NCI-H526 (cell line): Measurements from ENCODE around the gene SYMPK.

Source experiments
- DNase-seq, 2 experiments: peaks; one replicate each; lab custom pipeline; 2025; lab: John Stamatoyannopoulos, UW

SYMPK gene

GRCh38 chr19:45781214-45782161 lies 81.5 kb downstream of the SYMPK start:
- peak in 1 of 2 experiments; percentile 74 for DNase-seq

DNA sequence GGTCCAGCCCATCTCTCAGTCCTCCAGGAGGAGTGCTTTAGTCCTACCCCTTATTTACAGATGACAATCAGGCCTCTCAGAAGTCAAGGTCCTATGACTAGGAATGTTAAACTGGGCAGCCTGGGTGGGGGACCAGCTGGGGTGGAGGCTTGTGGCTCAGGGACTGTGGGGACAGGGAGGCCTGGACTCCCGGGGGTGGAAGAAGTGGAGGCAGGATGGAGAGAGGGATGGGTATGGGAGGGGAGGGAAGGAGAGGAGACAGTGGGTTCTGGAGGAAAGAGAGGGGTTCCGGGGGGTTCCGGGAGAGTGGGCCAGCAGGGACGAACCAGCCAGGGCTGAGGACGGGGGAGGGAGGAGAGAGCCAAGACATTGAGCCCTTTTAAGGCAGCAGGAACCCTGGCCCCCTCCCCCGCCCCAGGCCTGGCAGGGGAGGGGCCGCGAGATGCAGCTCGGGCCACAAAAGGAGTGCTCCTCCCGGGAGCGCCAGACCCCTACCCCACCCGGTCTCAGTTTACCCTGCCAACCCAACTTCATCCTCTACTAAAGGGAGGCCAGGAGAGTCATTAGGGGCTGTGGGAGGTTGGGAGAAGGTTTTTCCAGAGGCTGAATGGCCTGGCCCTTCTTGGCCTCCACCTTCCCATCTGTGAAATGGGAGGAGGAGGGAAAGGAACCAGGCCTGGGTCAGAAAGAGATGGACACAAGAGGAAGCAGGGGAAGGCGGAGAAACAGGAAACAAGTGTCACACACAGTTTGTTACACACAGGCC lies 82.3 kb downstream of the SYMPK start:
- no peak for DNase-seq

DNA sequence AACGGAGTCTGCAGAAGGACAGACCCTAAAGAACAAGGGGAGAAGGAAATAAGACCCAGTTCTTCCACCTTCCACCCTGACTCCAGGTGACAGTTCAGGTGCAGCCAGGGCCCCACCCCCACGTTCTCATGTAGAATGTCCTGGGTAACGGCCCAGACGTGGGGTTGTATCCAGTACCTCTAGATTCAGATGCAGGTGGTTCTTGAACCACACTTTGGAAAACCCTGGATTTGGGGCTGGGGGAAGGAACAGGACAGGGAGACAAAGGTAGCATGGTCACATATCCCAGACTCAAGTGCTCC lies 82.8 kb downstream of the SYMPK start:
- DNase-seq = peak in 1 of 2 experiments; percentile 39

- peak; percentile 80 to 95 for DNase-seq
Observed at GRCh38 chr19:45779231-45780145, 83.5 kb downstream of the SYMPK start.

DNA sequence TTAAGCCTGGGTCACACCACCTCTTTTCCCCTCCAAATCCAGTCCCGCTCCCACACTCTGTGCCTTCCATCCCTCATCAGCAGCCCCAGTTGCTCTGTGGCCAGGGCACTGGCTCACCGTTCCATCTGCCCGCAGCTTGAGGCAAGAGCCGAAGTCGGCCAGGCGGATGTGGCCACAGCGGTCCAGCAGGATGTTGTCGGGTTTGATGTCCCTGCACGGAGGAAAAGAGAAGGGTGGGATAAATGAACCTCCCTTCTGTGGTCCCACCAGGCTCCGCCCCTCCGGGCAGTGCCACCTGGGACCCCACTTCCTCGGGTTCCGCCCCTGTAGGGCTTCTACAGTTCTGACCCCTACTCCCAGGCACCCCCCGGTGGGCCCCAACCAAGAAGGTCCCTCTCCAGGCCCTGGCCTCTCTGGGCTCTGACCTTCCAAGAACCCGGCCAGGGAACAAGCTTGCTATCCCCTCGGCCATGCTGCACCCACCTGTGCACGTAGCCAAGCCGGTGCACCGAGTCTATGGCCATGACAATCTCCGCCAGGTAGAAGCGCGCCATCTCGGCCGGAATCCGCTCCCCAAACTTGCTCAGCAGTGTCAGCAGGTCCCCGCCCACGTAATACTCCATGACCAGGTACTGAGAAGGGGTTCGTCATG lies 84.8 kb downstream of the SYMPK start:
- no peak for DNase-seq

DNA sequence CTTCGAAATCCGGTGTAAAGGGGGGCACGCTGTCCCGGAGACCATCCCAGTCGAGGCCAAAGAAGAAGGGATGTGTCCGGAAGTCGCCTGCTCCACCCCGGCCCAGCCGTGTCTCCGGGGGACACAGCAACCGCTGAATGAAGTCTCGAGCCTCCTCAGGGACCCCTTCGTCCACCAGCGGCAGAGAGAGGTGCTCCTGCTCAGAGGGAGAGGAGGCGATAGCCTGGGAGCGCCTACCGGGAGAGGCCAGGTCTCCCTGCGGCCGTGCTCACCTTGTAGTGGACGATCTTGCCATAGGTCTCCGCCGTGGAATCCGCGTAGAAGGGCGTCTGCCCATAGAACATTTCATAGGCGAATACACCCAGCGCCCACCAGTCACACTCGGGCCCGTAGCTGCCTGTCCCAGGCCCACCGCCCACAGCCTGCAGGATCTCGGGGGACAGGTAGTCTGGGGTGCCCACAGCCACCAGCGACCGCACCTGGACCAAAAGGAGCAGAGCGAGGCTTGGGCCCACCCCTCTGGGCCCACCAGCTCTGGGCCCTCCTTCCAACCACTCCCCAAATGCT lies 85.5 kb downstream of the SYMPK start:
- DNase-seq = no peak

DNA sequence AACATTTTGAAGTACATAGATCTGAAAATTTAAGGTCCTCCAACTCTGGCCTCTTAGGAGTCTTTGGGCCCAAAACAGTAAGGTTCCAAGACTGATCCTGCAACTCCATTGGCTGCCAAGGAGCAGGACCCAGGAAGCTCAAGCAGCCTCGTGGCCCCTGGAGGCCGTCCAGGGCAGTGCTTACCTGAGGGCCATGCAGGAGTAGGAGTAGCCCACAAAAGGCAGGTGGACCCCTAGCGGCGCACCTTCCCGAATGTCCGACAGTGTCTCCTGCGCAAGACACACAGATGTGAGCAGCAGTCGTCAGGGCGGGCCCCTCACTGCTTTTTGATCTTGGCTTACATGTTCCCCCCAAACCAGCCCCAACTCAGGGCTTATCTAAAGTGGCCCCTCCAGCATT lies 88.2 kb downstream of the SYMPK start:
- no peak for DNase-seq

DNA sequence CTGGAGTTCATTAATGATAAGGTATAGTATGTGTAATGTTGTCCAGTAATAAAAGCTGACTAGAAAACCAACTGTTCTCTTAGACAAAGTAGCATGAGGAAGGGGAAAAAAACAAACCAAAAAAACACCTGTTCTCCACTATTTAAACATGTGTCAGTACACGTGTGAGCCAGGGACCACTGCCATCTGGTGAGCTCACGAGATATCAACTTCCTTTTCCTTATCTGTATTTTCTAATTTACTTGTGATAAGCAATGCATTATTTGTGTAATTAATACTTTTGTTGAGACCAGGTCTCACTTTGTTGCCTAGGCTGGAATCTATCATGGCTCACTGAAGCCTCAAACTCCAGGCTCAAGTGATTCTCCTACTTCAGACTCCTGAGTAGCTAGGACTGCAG lies 89.6 kb downstream of the SYMPK start:
- DNase-seq = no peak

DNA sequence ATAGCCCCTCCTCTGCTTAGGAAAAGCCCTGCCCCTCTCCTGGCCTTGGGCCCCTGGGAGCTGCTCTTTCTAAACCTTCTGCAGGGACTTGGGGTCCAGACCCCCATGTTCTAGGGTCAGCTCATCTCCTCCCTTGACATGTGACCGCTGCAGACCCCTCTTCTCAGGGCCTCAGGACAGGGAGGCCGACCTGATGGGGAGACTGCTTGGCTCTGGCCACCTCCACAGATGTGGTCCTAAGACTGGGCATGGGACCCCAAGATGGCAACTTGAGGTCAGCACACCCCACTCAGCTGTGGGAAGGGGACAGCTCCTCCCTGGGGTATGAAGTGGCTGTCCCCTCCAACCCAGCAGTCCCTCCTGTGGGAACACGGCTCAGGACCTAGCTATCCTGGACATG lies 90.0 kb downstream of the SYMPK start:
- no peak for DNase-seq

DNA sequence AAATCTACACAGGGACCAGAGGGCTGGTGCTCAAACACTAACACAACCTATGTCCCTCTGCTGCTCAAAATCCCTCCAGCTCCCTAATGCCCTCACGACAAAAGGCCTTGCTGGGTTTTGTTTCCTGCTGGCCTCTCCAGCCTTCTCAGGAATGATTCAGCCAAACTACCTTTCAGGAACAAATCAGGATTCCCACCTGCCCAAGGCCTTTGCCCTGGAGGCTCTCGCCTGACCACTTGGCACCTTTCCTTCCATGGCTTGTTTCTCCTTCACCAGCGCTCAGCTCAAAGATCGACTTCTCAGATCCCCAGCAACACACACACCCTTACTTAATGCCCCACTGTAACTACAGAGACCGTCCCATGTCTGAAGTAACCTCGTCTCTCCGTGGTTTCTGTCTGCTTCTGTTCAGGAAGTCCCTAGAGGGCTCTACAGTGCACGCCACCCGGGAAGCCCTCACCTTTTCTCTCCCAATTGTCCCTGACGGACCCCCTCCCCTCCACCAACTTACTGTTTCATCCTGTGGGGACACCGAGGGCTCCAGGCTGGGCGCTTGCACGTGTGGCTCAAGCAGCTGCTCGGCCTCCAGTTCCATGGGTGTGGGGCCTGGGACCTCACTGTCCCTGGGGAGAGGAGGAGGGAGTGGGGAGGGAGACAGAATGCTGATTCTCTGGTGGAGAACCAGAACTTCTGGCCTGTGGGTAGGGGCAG lies 90.7 kb downstream of the SYMPK start:
- no peak for DNase-seq

DNA sequence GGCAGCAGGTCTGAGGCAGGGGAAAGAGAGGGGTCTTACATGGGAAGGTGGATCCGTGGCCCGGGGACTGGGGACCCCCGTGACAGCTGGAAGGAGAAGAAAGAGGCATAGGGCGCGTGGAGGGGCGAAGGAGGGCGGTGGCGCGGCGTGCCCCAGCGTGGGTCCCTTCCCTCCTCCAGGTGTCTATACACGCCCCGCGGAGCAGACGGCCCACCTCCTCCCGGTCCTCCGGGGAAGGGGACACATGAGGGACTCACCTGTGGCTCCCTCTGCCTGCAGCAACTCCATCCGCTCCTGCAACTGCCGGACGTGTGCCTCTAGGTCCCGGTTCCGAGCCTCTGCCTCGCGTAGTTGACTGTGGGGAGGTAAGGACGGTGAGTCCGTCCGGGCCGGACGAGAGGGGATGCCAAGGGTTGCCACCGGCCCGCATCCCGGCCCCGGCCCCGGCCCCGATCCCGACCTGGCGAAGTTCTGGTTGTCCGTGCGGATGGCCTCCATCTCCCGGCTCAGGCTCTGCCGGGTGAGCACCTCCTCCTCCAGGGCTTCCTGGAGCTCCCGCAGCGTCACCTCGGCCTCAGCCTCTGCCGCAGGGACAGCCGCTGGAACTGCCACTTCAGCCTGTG lies 91.5 kb downstream of the SYMPK start:
- no peak for DNase-seq

GRCh38 chr19:45770192-45771101 lies 92.5 kb downstream of the SYMPK start:
- DNase-seq = peak; percentile 96 to 99

- DNase-seq = no peak
Observed at GRCh38 chr19:45769821-45770191, 93.1 kb downstream of the SYMPK start.

DNA sequence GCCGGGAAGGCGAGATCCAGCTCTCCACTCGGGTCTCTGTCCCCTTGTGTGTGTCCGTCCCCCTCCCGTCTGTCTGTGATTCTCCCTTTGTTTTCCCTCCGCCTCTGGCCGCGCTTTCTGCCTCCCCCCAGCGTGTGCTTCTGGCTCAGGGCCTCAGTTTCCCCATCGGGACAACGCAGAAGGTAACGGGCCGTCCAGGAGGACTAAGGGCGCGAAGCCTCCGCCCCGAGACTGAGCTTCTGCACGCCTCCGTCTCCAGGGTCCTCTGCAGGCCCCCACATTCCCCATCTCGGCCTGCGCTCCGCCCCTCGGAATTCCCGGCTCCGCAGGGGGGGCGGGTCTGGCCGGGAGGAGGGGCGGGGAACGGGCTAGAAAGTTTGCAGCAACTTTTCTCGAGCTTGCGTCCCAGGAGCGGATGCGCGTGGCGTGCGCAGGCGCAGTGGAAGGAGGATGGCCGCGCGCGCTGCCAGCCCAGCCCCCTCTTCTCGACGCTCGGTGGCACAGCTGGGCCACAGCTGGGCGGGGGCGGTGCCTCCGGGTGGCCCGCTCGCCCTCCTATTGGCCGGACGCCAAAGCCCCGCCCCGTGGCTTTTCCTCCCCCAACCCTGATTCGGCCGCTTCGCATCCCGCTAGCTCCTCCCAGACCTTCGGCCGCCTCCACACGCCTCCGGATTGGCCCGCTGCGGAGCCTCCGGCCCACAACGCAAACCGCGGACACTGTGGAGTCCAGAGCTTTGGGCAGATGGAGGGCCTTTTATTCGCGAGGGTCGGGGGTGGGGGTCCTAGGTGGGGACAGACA lies 93.8 kb downstream of the SYMPK start, which contains the start of gene SIX5:
Gene SIX5 (minus strand): TSS at position 269 of the 799 bp plus-strand sequence. CDS start 408 bp downstream, outside the sequence.
- peak; percentile 78 to 98 for DNase-seq

- DNase-seq = peak in 1 of 2 experiments; percentile 64
Observed at GRCh38 chr19:45768655-45768983, 94.3 kb downstream of the SYMPK start.

DNA sequence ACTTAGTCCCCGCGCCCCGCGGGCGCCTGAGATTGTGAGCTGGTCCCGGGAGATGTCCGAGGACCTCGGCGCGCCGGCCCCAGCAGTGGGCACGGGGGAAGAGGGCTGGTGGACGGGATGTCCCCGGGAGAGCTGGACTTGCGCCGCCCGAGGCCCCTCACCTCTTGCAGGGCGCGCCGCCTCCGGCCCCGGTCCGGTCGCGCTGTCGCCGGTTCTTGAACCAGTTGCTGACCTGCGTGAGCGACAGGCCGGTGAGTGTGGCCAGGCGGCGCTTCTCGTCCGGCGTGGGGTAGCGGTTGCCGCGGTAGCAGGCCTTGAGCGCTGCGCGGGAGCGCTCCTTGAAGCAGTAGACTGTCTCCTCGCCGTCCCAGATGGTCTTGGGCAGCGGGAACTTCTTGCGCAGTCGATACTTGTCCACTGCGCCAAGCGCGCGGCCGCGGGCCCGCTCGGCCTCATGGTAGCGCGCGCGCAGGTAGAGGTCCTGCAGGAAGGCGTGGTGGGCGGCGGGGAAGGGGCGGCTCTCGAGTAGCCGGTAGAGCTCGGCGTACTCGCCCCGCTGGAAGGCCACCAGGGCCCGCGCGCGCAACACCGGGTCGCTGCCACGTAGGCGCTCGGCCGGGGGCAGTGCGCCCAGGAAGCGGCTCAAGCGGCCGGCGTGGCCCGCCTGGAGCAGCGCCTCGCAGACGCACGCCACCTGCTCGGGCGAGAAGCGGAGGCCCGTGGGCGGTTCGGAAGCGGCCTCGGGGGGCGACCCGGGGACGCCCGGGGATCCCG lies 94.9 kb downstream of the SYMPK start:
- DNase-seq = peak in 1 of 2 experiments; percentile 66

DNA sequence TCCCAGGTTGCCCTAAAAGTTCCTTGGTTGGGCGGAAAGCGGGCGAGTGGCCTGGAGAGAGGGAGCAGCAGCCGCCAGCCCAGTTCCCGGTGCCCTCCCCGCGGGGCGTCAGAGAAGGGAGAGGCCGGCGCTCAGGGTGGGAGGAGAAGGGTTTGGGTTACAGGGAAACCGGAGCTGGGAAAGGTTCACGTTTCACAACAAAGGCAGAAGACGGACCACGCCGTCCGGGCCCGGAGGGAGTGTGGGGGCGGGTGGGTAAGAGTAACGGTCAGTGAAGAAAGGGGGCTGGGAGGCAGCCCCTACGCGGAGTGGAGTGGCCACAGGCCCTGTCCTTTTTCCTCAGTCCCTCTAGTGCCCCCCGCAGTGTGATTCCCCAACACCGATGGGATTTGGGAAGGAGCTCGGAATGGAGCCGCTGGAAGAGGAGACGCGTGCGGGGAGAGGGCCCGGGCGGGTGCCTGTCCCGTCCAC lies 95.5 kb downstream of the SYMPK start:
- DNase-seq = peak in 1 of 2 experiments; percentile 59
